ENCODE measurements around the gene CHMP6.
A peak's percentile ranks its signal among the peaks of the same experiment; 100 is the strongest.

CHMP6 gene

DNA sequence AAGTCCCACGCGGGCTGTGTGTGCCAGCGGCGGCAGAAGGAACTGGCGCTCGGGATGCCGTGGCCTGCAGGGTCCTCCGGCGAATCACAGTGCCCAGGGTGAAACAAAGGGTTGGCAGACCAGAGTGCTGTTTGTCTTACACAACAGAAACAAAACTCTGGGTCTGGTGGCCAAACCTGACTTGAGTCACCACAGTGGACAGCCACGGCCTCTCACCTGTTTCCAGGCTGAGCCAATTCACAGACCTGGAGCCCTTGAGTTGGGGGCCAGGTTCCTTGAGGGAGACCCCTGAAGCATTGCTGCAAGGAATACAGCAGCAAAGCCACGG is 2.1 kb upstream of the CHMP6 start:
- H3K9ac ChIP-seq (ENCODE audit: low read depth, low read length): no peak overlapping the region
- no peak overlapping the region for H3K4me3 ChIP-seq (ENCODE audit: low read length)
- H3K4me2 ChIP-seq (ENCODE audit: low read length): no peak overlapping the region
- peaks cover 31% of the 10 kb centered on the region for H3K4me1 ChIP-seq (ENCODE audit: control insufficient read depth, insufficient read depth, low read length)
- H3K36me3 ChIP-seq (ENCODE audit: insufficient read depth, low read length): no peaks in the 10 kb centered on the region
- H3K9me3 ChIP-seq (replicated peaks; ENCODE audit: low read length): no peaks in the 10 kb centered on the region
- H3K27me3 ChIP-seq (ENCODE audit: control insufficient read depth, insufficient read depth, low read length): no peaks in the 10 kb centered on the region

DNA sequence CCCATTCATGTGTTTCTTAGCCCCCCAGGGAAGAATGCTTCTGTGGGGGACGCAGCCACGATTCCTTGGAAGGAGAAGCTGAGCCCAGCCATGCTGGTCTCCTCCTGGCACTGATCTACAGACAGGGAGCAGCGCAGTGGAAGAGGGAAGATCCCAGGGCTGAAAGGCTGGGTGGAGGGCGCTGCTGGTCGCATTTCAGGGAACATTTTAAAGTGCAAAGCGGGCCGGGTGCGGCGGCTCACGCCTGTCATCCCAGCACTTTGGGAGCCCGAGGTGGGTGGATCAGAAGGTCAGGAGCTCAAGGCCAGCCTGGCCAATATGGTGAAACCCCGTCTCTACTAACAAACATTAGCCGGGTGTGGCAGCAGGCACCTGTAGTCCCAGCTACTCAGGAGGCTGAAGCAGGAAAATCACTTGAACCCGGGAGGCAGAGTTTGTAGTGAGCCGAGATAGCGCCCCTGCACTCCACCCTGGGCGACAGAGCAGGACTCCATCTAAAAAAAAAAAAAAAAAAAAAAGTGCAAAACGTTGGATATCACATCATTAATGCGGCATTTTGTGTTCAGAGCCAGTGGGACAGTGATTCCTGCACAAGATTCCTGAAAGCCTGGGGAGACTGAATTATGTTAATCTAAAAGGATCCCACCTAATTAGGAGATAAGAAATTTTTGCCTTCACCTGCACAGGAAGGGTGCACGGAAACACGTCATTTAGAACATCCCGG is 558 bp upstream of the CHMP6 start:
- peak overlapping the region; percentile 98 for H3K9ac ChIP-seq (ENCODE audit: low read depth, low read length)
- peak overlapping the region; percentile 94 for H3K4me3 ChIP-seq (ENCODE audit: low read length)
- H3K4me1 ChIP-seq (ENCODE audit: control insufficient read depth, insufficient read depth, low read length): peaks cover 25% of the 10 kb centered on the region
- no peaks in the 10 kb centered on the region for H3K27me3 ChIP-seq (ENCODE audit: control insufficient read depth, insufficient read depth, low read length)
- H3K9me3 ChIP-seq (replicated peaks; ENCODE audit: low read length): no peaks in the 10 kb centered on the region
- H3K36me3 ChIP-seq (ENCODE audit: insufficient read depth, low read length): peaks cover 7% of the 10 kb centered on the region
- H3K4me2 ChIP-seq (ENCODE audit: low read length): peak overlapping the region; percentile 99

DNA sequence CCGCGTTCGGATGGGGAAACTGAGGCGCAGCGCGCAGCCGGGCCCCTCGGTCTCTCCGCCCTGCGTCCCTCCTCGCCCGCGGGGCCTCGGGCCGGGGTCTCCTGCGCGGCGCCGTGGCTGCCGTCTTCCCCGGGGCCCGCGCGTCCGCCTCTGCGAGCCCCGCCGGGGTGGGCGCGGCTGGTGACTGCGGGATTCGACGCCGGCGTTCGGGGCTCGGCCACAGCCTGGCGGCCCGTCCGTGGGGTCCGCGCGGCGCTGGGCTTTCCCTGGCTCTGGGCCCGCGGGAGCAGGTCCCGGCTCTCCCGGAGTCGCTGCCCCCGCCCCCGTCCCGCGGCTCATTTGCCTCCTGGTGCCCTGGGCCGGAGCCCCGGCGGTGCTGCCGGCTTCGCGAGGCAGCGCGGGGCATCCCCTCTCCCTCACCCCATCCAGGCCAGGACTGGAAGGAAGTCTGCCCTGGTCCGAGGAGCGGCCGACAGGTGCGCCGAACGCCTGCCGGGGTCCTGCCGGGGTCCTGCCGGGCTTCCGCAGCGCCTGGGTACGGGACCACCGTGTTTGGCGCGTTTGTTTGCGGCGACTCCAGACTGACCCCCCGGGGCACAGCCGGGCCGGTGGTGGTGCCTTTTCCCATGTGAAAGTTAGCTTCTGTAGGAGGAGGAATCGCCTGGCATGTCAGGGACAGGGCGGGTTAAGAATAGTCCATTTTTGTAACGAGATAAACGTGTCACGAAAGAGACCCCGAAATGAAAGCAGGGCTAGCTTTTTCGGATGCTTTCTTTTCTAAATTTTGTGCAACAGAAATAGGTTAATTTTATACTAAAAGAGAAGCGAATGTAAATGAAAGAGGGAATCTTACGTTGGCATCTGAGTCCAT is 671 bp downstream of the CHMP6 start:
- H3K4me3 ChIP-seq (ENCODE audit: low read length): peak overlapping the region; percentile 94
- peak overlapping the region; percentile 99 for H3K4me2 ChIP-seq (ENCODE audit: low read length)
- H3K9me3 ChIP-seq (replicated peaks; ENCODE audit: low read length): no peaks in the 10 kb centered on the region
- peaks cover 19% of the 10 kb centered on the region for H3K36me3 ChIP-seq (ENCODE audit: insufficient read depth, low read length)
- H3K9ac ChIP-seq (ENCODE audit: low read depth, low read length): peak overlapping the region; percentile 98
- peaks cover 19% of the 10 kb centered on the region for H3K4me1 ChIP-seq (ENCODE audit: control insufficient read depth, insufficient read depth, low read length)
- no peaks in the 10 kb centered on the region for H3K27me3 ChIP-seq (ENCODE audit: control insufficient read depth, insufficient read depth, low read length)

DNA sequence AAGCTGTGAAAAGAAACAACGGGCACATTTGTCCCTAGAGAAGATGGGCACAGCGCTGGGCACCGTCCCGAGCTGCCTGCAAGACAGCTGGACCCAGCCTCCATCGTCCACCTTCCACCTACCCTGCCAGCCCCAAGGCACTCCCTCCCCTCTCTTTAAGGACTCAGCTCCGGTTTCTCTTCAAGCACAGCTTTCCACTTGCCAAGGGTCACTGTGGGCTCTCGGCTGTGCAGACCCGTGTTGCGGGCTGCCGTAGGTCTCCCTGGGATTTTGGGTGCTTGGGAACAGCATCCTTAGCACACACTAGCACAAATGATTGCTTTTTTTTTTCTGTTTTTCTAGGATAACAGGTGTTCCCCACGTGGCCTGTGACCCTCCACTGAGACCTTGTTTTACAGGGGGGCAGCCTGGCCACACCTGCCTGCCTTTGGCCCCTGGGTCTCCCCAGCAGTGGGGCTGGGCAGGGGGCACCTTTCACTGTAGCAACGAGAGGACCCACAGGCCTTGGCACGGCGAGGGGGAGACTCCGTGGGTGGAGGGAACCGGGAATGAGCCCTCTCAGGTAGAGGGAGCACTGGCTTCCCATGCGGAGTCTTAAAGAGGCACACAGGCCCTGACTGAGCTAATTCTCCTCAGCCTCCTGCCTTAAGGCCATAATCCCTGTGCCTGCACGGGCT is 1.4 kb downstream of the CHMP6 start:
- H3K4me2 ChIP-seq (ENCODE audit: low read length): peak overlapping the region; percentile 99
- peak overlapping the region; percentile 94 for H3K4me3 ChIP-seq (ENCODE audit: low read length)
- peak overlapping the region; percentile 98 for H3K9ac ChIP-seq (ENCODE audit: low read depth, low read length)
- peaks cover 19% of the 10 kb centered on the region for H3K4me1 ChIP-seq (ENCODE audit: control insufficient read depth, insufficient read depth, low read length)
- no peaks in the 10 kb centered on the region for H3K9me3 ChIP-seq (replicated peaks; ENCODE audit: low read length)
- H3K36me3 ChIP-seq (ENCODE audit: insufficient read depth, low read length): peaks cover 26% of the 10 kb centered on the region
- H3K27me3 ChIP-seq (ENCODE audit: control insufficient read depth, insufficient read depth, low read length): no peaks in the 10 kb centered on the region

DNA sequence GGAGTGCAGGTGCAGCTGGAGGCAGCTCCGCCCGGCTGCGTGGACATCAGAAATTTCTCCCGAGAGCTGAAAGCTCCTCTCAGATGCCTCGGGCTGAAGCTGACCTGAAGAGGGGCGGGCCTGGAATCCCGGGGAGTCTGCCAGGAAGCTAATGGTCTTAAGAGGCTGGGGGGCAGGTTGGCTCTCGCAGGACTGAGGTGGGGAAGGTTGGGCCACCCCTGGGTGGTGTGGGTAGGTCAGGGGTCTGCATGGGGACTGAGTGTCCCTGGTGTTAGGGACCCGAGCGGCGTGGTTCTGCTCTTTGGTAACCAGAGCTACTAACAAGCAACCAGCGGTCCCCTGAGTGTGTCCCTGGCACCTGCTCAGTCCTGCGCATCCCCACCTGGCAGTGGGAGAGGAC is 3.5 kb downstream of the CHMP6 start:
- Histone ChIP-seq H3K4me3 (ENCODE audit: low read length) (no peak overlapping the region), H3K9me3 (replicated peaks; ENCODE audit: low read length) (no peaks in the 10 kb centered on the region), H3K9ac (ENCODE audit: low read depth, low read length) (no peak overlapping the region), H3K4me2 (ENCODE audit: low read length) (no peak overlapping the region), H3K36me3 (ENCODE audit: insufficient read depth, low read length) (peaks cover 44% of the 10 kb centered on the region), H3K27me3 (ENCODE audit: control insufficient read depth, insufficient read depth, low read length) (peaks cover 3% of the 10 kb centered on the region), H3K4me1 (ENCODE audit: control insufficient read depth, insufficient read depth, low read length) (peaks cover 11% of the 10 kb centered on the region)

DNA sequence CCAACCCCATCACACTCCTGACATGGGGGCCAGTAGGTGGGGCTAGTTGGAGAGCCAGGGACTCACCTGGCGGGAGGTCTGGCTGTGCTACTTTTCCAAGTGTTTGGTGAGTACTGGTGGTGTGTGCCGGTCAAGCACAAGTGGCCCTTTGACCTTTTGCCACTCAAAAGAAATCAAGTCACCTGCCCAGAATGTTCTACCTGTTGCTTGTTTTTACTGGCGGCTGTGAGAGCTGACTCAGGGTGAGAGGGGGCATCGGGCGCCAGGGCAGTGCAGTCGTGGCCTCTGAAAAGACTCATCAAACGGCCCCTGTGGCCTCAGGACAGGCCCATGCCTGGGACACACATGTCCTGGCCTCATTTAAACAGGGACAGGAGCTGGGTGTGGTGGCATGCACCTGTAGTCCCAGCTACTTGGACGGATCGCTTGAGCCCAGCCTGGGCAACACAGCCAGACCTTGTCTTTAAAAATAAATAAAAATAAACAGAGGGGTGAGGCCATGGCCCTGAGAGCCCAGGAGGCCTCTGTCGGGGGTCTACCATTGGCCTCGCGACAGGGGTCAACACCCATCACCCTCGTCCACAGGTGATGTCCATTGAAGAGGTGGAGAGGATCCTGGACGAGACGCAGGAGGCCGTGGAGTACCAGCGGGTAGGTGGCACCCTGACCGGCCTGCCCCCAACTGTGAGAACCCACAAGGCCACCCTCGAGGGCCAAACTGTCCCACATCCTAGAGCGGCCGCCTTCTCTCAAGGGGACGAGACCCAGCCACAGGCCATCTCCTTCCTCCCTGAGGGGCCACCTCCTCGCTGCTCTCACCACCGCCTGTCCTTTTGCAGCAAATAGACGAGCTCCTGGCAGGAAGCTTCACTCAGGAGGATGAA is 5.0 kb downstream of the CHMP6 start:
- Histone ChIP-seq H3K36me3 (ENCODE audit: insufficient read depth, low read length) (peaks cover 44% of the 10 kb centered on the region), H3K9me3 (replicated peaks; ENCODE audit: low read length) (no peaks in the 10 kb centered on the region), H3K9ac (ENCODE audit: low read depth, low read length) (no peak overlapping the region), H3K4me3 (ENCODE audit: low read length) (no peak overlapping the region), H3K4me2 (ENCODE audit: low read length) (no peak overlapping the region), H3K4me1 (ENCODE audit: control insufficient read depth, insufficient read depth, low read length) (peaks cover 16% of the 10 kb centered on the region), H3K27me3 (ENCODE audit: control insufficient read depth, insufficient read depth, low read length) (peaks cover 15% of the 10 kb centered on the region)

DNA sequence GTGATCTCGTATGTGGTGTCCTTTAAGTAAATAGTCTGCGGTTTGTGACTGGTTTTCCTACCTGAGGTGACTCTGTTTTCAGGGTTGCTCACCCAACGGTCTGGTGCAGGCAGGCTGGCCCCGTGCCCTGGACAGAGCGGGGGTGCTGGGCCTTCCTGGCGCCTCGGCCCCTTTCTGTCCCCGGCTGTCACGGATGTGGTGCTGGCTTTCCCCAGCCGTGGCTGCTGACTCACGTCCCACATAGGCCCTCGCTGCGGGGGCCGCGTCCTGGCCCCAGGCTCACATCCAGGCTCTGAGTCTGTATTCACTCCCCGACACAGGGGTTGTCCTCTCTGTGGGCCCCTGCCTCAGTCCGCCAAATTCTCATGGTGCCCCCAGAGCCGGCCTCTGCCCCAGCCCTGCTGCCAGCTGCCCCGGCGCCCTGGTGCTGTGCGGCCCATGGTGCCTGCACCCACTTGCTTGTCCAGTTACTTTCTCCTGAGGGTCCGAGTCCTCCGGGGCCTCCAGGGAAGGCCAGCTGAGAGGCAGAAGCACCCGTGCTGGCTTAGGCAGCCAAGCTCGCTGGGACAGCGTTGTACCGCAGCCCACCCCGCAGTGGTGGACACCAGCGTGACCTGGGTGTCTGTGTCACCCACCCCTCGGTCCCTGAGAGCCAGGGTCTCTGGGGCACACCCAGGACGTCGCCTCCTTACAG is 5.9 kb downstream of the CHMP6 start:
- no peak overlapping the region for H3K4me2 ChIP-seq (ENCODE audit: low read length)
- peaks cover 24% of the 10 kb centered on the region for H3K4me1 ChIP-seq (ENCODE audit: control insufficient read depth, insufficient read depth, low read length)
- H3K4me3 ChIP-seq (ENCODE audit: low read length): no peak overlapping the region
- no peaks in the 10 kb centered on the region for H3K9me3 ChIP-seq (replicated peaks; ENCODE audit: low read length)
- peaks cover 22% of the 10 kb centered on the region for H3K27me3 ChIP-seq (ENCODE audit: control insufficient read depth, insufficient read depth, low read length)
- H3K9ac ChIP-seq (ENCODE audit: low read depth, low read length): no peak overlapping the region
- peaks cover 44% of the 10 kb centered on the region for H3K36me3 ChIP-seq (ENCODE audit: insufficient read depth, low read length)

DNA sequence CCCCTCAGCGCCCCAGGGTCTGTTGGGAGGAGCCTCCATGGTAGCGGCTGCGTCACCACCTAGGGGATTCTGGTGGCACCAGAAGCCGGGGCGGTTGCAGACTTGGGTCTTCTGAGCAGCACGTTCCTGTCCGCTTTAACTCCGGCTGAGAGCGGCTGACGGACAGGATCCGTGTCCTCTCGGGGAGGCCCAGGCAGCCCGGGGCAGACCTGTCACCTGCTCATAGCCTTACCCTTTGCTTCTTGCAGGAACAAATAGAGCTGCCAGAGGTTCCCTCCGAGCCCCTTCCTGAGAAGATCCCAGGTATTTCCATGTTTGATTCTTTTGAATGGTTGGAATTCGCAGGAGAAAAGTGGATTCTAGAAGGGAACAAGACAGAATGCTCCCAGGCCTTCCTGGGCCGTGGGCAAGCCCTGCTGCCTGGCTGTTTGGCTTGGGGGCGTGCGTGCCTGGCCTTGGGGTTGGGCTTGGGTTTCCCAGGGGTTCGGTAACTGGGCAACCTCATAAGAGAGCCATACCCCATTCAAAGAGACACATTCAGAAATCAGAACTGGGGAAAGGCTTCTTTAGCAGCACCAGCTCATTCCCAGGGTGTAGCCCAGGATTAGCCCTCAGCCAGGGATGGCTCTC is 6.6 kb downstream of the CHMP6 start:
- Histone ChIP-seq H3K4me3 (ENCODE audit: low read length) (no peak overlapping the region), H3K27me3 (ENCODE audit: control insufficient read depth, insufficient read depth, low read length) (peaks cover 27% of the 10 kb centered on the region), H3K4me2 (ENCODE audit: low read length) (no peak overlapping the region), H3K4me1 (ENCODE audit: control insufficient read depth, insufficient read depth, low read length) (peaks cover 17% of the 10 kb centered on the region), H3K36me3 (ENCODE audit: insufficient read depth, low read length) (peaks cover 44% of the 10 kb centered on the region), H3K9me3 (replicated peaks; ENCODE audit: low read length) (no peaks in the 10 kb centered on the region), H3K9ac (ENCODE audit: low read depth, low read length) (no peak overlapping the region)

DNA sequence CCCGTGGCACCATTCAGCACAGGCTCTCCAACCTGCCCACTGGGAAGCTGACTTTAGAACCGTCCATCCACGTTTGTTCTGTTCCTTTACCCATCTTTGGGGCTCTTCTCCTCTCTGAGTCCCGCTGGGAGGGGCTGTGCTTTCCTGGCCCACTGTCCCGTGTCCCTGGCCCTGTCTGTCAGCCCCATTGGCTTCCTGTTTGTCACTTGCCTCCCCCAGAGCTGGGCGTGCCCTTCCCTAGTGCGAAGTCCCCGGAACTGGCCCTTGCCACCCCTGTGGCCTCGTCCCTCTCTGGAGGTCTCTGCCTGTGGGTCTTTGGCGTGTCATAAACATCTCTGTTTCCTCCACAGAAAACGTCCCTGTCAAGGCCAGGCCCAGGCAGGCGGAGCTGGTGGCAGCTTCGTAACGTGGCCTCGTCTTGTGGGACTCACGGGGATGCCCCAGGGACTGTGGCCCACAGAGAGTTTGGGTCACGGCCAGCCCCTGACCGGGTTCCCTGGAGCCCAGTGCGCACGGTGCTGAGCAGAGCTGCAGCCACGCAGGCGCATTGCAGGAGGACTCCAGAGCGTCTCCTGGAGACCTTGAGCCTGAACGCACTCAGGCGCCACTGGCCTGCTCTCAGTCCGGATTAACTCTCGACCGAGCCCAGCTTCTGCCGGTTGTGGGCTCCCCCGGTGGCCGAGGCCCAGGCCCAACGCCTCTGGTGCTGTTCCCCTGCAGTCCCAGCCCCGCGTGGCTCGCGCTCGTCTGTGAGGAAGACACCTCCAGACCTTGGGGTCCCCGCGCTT is 7.3 kb downstream of the CHMP6 start:
- Histone ChIP-seq H3K27me3 (ENCODE audit: control insufficient read depth, insufficient read depth, low read length) (peaks cover 34% of the 10 kb centered on the region), H3K9me3 (replicated peaks; ENCODE audit: low read length) (no peaks in the 10 kb centered on the region), H3K4me2 (ENCODE audit: low read length) (no peak overlapping the region), H3K36me3 (ENCODE audit: insufficient read depth, low read length) (peaks cover 44% of the 10 kb centered on the region), H3K4me3 (ENCODE audit: low read length) (no peak overlapping the region), H3K4me1 (ENCODE audit: control insufficient read depth, insufficient read depth, low read length) (peaks cover 17% of the 10 kb centered on the region), H3K9ac (ENCODE audit: low read depth, low read length) (no peak overlapping the region)
